HepG2 (cell line): ENCODE results near the gene SLC35F1. TPM values are rescaled to one million over a fixed set of nuclear protein-coding genes. Genes with fewer than 3 reads are reported as not detected.

Source experiments
- HCFC1 ChIP-seq: fragments of 150-350 bp; IDR thresholded peaks from 2 replicates; pipeline ENCODE4 v1.6.1; 2014; ENCODE audit warnings: low read depth, low read length
- HMGA1 ChIP-seq: sonication (generic); formaldehyde crosslinking; conservative IDR thresholded peaks from 2 replicates; pipeline ENCODE4 v1.4.0; 2020; ENCODE audit warnings: missing genetic modification reagents
- ISL2 ChIP-seq: sonication (generic); formaldehyde crosslinking; IDR thresholded peaks from 2 replicates; pipeline ENCODE4 v1.5.0; 2020; ENCODE audit warnings: missing genetic modification reagents
- NCOA5 ChIP-seq: sonication (generic); formaldehyde crosslinking; IDR thresholded peaks from 2 replicates; pipeline ENCODE4 v1.4.0; 2020; ENCODE audit warnings: missing genetic modification reagents
- SCMH1 ChIP-seq: sonication (generic); formaldehyde crosslinking; IDR thresholded peaks from 2 replicates; pipeline ENCODE4 v1.9.0; 2021; ENCODE audit warnings: missing genetic modification reagents, mild to moderate bottlenecking, borderline replicate concordance
- SNAI1 ChIP-seq: sonication (generic); formaldehyde crosslinking; IDR thresholded peaks from 2 replicates; pipeline ENCODE4 v1.5.0; 2020; ENCODE audit warnings: mild to moderate bottlenecking, missing genetic modification reagents, borderline replicate concordance
- SP2 ChIP-seq: sonication (generic); formaldehyde crosslinking; IDR thresholded peaks from 2 replicates; pipeline ENCODE4 v1.5.1; 2020; ENCODE audit warnings: mild to moderate bottlenecking, missing genetic modification reagents
- ZBTB3 ChIP-seq: sonication (generic); formaldehyde crosslinking; IDR thresholded peaks from 2 replicates; pipeline ENCODE4 v1.4.0; 2020; ENCODE audit warnings: low read depth, mild to moderate bottlenecking, moderate library complexity, missing genetic modification reagents, borderline replicate concordance
- ZNF274 ChIP-seq: sonication (generic); formaldehyde crosslinking; IDR thresholded peaks from 2 replicates; pipeline ENCODE4 v1.5.1; 2020; ENCODE audit warnings: mild to moderate bottlenecking, missing genetic modification reagents
- ZNF333 ChIP-seq: sonication (generic); formaldehyde crosslinking; IDR thresholded peaks from 2 replicates; pipeline ENCODE4 v1.4.0; 2020; ENCODE audit warnings: mild to moderate bottlenecking, missing genetic modification reagents, borderline replicate concordance
- ZNF33B ChIP-seq: sonication (generic); formaldehyde crosslinking; IDR thresholded peaks from 2 replicates; pipeline ENCODE4 v1.5.1; 2020; ENCODE audit warnings: mild to moderate bottlenecking, missing genetic modification reagents
- ZNF563 ChIP-seq: sonication (generic); formaldehyde crosslinking; IDR thresholded peaks from 2 replicates; pipeline ENCODE4 v1.8.0; 2022; ENCODE audit warnings: mild to moderate bottlenecking, moderate library complexity, missing genetic modification reagents
- ZNF768 ChIP-seq: sonication (generic); formaldehyde crosslinking; IDR thresholded peaks from 2 replicates; pipeline ENCODE4 v1.4.0; 2020; ENCODE audit warnings: missing genetic modification reagents
- ZNF777 ChIP-seq: sonication (generic); formaldehyde crosslinking; IDR thresholded peaks from 2 replicates; pipeline ENCODE4 v1.4.0; 2020; ENCODE audit warnings: missing genetic modification reagents
- ZSCAN30 ChIP-seq: sonication (generic); formaldehyde crosslinking; IDR thresholded peaks from 2 replicates; pipeline ENCODE4 v1.5.0; 2020; ENCODE audit warnings: mild to moderate bottlenecking, missing genetic modification reagents
- polyA plus RNA-seq, 8 experiments: library from polyadenylated mRNA; depleted of rRNA in 3 of 8; stranded (reverse) in 7 of 8; unstranded in 1 of 8; fragments of >200 nt; fragmentation: Illumina TruSeq in 4 of 8; extraction: Trizol in 4 of 8; gene quantifications; 2 replicates each; pipeline versions ENCODE4 v1.2.1 to v1.2.3, GENCODE V29; 2011 to 2016; ENCODE audit warnings: low read depth in 4 of 8, missing spikeins in 1 of 8, mixed read lengths in 1 of 8; ENCODE audit not compliant: insufficient read depth in 1 of 8
- total RNA-seq, 5 experiments: library from RNA; depleted of rRNA; stranded (reverse); fragments of >200 nt; fragmentation: Illumina TruSeq; extraction: Trizol; gene quantifications; 2 replicates each; pipeline ENCODE4 v1.2.3, GENCODE V29; 2016; ENCODE audit warnings: low read depth in 1 of 5
- TF ChIP-seq, protein P1 (sequence below): sonication (generic); formaldehyde crosslinking; IDR thresholded peaks from 2 replicates; pipeline ENCODE4 v1.5.0; 2020; ENCODE audit warnings: mild to moderate bottlenecking, missing genetic modification reagents
- TF ChIP-seq, protein P2 (sequence below): sonication (generic); formaldehyde crosslinking; IDR thresholded peaks from 2 replicates; pipeline ENCODE4 v1.5.0; 2020; ENCODE audit warnings: mild to moderate bottlenecking, missing genetic modification reagents, borderline replicate concordance
- TF ChIP-seq, protein P3 (sequence below): IDR thresholded peaks from 2 replicates; pipeline ENCODE4 v1.4.0; 2020; ENCODE audit warnings: mild to moderate bottlenecking, missing genetic modification reagents
- TF ChIP-seq, protein P4 (sequence below): sonication (generic); formaldehyde crosslinking; IDR thresholded peaks from 2 replicates; pipeline ENCODE4 v1.4.0; 2020; ENCODE audit warnings: missing genetic modification reagents

Gene SLC35F1
- total and polyA plus RNA-seq, 2 of the 13 experiments (the other 11 are each of a cell fraction or from before 2014, with no cell fraction given) = 0.01 TPM; not detected in 1

DNA sequence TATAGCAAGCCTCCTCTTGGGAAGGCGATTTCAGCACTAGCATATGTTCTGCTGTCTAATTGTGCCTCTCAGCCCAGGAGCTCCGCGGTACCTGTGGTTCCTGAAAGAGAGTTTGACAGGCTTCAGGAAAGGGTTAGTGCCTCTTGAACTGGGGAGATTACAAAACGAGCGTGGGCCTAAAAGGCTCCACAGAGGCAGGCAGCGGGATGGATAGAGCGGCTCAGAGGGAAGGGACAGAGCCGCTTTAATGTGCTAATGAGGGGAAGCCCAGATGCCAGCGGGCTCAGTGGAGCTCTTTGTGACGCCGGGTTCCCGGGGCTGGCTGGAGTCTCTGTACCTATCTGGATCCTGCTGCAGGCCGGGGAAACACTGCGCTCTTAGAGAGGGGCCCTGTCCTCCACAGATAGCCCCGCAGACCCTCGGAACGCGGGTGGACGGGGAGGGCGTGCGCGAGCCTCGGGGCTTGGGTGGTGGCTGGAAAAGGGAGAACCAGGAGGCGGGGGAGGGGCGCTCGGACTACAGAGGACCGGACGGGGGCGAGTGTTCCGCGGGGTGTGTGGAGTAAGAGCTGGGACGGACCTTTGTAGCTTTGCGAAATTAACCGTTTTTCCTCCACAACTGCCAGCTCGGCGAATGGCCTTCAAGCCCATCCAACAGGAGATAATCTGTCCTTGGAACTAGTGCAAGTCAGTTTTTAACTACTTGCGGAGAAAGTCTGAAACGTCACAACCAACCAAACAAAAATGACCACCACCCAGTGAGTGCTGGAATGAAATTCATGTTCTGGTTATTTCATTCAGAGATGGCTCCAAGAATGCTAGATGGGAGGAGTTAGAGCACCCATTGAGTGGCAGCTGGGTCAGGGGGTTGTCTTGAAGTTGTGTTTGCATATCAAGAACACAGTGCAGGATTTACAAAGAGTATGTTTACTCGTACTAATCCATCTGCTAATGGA lies 13.0 kb downstream of the SLC35F1 start (continued):
- TF ChIP-seq ZNF563 (CRISPR knock-in tag) (no peak), HMGA1 (CRISPR knock-in tag) (no peak), ISL2 (peak; percentile 23; the same call in 1 of the 2 replicates), ZNF768 (CRISPR knock-in tag) (no peak), ZSCAN30 (CRISPR knock-in tag) (no peak), ZNF33B (CRISPR knock-in tag) (no peak), SNAI1 (no peak), NCOA5 (CRISPR knock-in tag) (no peak), ZNF333 (CRISPR knock-in tag) (no peak; the same call in 1 of the 2 replicates), ZBTB3 (CRISPR knock-in tag) (no peak), SCMH1 (CRISPR knock-in tag) (no peak), ZNF777 (CRISPR knock-in tag) (0 out of 2 replicates have a peak, but pooled peaks have one; percentile 30), SP2 (no peak), ZNF274 (CRISPR knock-in tag) (no peak), HCFC1 (no peak)
- TF ChIP-seq, protein P1, sequence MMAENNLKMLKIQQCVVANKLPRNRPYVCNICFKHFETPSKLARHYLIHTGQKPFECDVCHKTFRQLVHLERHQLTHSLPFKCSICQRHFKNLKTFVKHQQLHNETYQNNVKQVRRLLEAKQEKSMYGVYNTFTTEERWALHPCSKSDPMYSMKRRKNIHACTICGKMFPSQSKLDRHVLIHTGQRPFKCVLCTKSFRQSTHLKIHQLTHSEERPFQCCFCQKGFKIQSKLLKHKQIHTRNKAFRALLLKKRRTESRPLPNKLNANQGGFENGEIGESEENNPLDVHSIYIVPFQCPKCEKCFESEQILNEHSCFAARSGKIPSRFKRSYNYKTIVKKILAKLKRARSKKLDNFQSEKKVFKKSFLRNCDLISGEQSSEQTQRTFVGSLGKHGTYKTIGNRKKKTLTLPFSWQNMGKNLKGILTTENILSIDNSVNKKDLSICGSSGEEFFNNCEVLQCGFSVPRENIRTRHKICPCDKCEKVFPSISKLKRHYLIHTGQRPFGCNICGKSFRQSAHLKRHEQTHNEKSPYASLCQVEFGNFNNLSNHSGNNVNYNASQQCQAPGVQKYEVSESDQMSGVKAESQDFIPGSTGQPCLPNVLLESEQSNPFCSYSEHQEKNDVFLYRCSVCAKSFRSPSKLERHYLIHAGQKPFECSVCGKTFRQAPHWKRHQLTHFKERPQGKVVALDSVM (CRISPR knock-in tag) = no peak
- TF ChIP-seq, protein P2, sequence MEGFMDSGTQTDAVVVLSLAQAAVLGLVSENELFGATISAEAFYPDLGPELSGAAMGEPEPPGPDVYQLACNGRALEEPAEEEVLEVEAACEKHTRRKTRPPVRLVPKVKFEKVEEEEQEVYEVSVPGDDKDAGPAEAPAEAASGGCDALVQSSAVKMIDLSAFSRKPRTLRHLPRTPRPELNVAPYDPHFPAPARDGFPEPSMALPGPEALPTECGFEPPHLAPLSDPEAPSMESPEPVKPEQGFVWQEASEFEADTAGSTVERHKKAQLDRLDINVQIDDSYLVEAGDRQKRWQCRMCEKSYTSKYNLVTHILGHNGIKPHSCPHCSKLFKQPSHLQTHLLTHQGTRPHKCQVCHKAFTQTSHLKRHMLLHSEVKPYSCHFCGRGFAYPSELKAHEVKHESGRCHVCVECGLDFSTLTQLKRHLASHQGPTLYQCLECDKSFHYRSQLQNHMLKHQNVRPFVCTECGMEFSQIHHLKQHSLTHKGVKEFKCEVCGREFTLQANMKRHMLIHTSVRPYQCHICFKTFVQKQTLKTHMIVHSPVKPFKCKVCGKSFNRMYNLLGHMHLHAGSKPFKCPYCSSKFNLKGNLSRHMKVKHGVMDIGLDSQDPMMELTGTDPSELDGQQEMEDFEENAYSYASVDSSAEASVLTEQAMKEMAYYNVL (CRISPR knock-in tag) = no peak
- TF ChIP-seq, protein P3, sequence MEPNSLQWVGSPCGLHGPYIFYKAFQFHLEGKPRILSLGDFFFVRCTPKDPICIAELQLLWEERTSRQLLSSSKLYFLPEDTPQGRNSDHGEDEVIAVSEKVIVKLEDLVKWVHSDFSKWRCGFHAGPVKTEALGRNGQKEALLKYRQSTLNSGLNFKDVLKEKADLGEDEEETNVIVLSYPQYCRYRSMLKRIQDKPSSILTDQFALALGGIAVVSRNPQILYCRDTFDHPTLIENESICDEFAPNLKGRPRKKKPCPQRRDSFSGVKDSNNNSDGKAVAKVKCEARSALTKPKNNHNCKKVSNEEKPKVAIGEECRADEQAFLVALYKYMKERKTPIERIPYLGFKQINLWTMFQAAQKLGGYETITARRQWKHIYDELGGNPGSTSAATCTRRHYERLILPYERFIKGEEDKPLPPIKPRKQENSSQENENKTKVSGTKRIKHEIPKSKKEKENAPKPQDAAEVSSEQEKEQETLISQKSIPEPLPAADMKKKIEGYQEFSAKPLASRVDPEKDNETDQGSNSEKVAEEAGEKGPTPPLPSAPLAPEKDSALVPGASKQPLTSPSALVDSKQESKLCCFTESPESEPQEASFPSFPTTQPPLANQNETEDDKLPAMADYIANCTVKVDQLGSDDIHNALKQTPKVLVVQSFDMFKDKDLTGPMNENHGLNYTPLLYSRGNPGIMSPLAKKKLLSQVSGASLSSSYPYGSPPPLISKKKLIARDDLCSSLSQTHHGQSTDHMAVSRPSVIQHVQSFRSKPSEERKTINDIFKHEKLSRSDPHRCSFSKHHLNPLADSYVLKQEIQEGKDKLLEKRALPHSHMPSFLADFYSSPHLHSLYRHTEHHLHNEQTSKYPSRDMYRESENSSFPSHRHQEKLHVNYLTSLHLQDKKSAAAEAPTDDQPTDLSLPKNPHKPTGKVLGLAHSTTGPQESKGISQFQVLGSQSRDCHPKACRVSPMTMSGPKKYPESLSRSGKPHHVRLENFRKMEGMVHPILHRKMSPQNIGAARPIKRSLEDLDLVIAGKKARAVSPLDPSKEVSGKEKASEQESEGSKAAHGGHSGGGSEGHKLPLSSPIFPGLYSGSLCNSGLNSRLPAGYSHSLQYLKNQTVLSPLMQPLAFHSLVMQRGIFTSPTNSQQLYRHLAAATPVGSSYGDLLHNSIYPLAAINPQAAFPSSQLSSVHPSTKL (CRISPR knock-in tag) = 0 out of 2 replicates have a peak, but pooled peaks have one; percentile 18
- TF ChIP-seq, protein P4, sequence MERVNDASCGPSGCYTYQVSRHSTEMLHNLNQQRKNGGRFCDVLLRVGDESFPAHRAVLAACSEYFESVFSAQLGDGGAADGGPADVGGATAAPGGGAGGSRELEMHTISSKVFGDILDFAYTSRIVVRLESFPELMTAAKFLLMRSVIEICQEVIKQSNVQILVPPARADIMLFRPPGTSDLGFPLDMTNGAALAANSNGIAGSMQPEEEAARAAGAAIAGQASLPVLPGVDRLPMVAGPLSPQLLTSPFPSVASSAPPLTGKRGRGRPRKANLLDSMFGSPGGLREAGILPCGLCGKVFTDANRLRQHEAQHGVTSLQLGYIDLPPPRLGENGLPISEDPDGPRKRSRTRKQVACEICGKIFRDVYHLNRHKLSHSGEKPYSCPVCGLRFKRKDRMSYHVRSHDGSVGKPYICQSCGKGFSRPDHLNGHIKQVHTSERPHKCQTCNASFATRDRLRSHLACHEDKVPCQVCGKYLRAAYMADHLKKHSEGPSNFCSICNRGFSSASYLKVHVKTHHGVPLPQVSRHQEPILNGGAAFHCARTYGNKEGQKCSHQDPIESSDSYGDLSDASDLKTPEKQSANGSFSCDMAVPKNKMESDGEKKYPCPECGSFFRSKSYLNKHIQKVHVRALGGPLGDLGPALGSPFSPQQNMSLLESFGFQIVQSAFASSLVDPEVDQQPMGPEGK = no peak
